ENCODE results near the gene DCLK2.

GRCh38 chr4:150265806-150266205, 187.6 kb downstream of the DCLK2 start:
- no peak for TF ChIP-seq POLR2A (IDR thresholded peaks at IDR 0.05; ENCODE audit: extremely low read depth, insufficient read length)
- no peak for TF ChIP-seq CTCF (IDR thresholded peaks at IDR 0.05; ENCODE audit: low read depth, low read length)
